Stomach (tissue), 9 donors: Measurements from ENCODE around the gene OSBPL1A. TPM values are rescaled to one million over a fixed set of nuclear protein-coding genes. Genes with fewer than 3 reads are reported as not detected.

Experiments used
- DNase-seq, 2 donors: peaks; one replicate each; pipeline versions ENCODE4 v3.0.0 to v3.0.0-alpha.2; 2013 to 2019
- H3K27ac ChIP-seq, 5 donors: fragments of 200-600 bp in 4 of 5; sonication (generic) in 4 of 5; one replicate each; pipeline ENCODE4 v1.5.1; 2013 to 2019; ENCODE audit warnings: mild to moderate bottlenecking in 1 of 5, moderate library complexity in 1 of 5
- H3K27me3 ChIP-seq, 3 donors: fragments of 200-600 bp; sonication (generic); one replicate each; pipeline ENCODE4 v1.5.1; 2017 to 2019; ENCODE audit warnings: mixed run types in 1 of 3
- H3K36me3 ChIP-seq, 4 donors: fragments of 200-600 bp; sonication (generic); 1 replicate in 3 of 4; 2 replicates in 1 of 4; pipeline ENCODE4 v1.5.1; 2016 to 2019
- H3K4me1 ChIP-seq, 4 donors: fragments of 200-600 bp; sonication (generic); one replicate each; pipeline ENCODE4 v1.5.1; 2016 to 2019
- H3K4me3 ChIP-seq, 4 donors: fragments of 200-600 bp; sonication (generic) in 3 of 4; one replicate each; pipeline ENCODE4 v1.5.1; 2016 to 2019; ENCODE audit warnings: mild to moderate bottlenecking in 1 of 4
- H3K9me3 ChIP-seq, 4 donors: fragments of 200-600 bp; sonication (generic); one replicate each; pipeline ENCODE4 v1.5.1; 2016 to 2019
- EP300 ChIP-seq: sonication (generic); formaldehyde crosslinking; IDR thresholded peaks from one replicate; pipeline ENCODE4 v1.6.1; 2017; ENCODE audit warnings: antibody characterized with exemption
- POLR2A ChIP-seq, 4 donors: fragments of 450-650 bp; IDR thresholded peaks; one replicate each; pipeline ENCODE4 v1.6.1; 2016; ENCODE audit warnings: antibody characterized with exemption in 4 of 4, control low read depth in 2 of 4, mild to moderate bottlenecking in 1 of 4, moderate library complexity in 1 of 4
- POLR2AphosphoS5 ChIP-seq, 3 donors: sonication (generic); formaldehyde crosslinking; IDR thresholded peaks; one replicate each; pipeline ENCODE4 v1.6.1; 2016; ENCODE audit warnings: antibody characterized with exemption in 3 of 3
- WGBS, 5 donors: extraction: QIAGEN DNeasy Blood & Tissue Kit in 3 of 5; methylation state at CpG; one replicate each; pipeline versions ENCODE4 v1.1.5 to v1.1.7; 2013 to 2018; 5-methylcytosine and 5-hydroxymethylcytosine counted together
- intact Hi-C: fragments of 100-400 bp; cut with DNase I; formaldehyde crosslinking; loops from one replicate; pipeline ENCODE4 v1.15.1; 2023; ENCODE audit warnings: low total_unique reads
- polyA plus RNA-seq, 3 donors: library from polyadenylated mRNA; stranded (reverse); fragments of 200-250 nt; gene quantifications; one replicate each; pipeline ENCODE4 v1.2.3, GENCODE V29; 2013
- total RNA-seq, 5 donors: library from RNA; depleted of rRNA; stranded (reverse); fragments of >200 nt; gene quantifications; one replicate each; pipeline versions ENCODE4 v1.1.0 to v1.2.3, GENCODE V29; 2014 to 2016
- TF ChIP-seq, protein P1 (sequence below), 7 experiments: fragments of 450-650 bp in 4 of 7; fragments of 200-600 bp in 3 of 7; sonication (generic) in 3 of 7; IDR thresholded peaks; one replicate each; pipeline ENCODE4 v1.5.1; 2016 to 2019; ENCODE audit warnings: antibody characterized with exemption in 7 of 7, control low read depth in 2 of 7, mild to moderate bottlenecking in 1 of 7
- donor health status: healthy with polysubstance abuse.
- donor health status: Bipolar disorder and iron deficiency.
- donor health status: healthy.

Gene OSBPL1A
- total and polyA plus RNA-seq, 8 donors, result 13.6 to 129 (median 38.8) TPM

GRCh38 chr18:24368749-24369148, 28.9 kb downstream of the OSBPL1A start:
- Histone ChIP-seq H3K9me3 (no peaks in the 10 kb centered on the region), H3K4me1 (no peaks in the 10 kb centered on the region), H3K36me3 (peaks cover 0 to 27% (median 17%) of the 10 kb centered on the region in 4 donors), H3K27ac (no peak overlapping the region), H3K27me3 (no peaks in the 10 kb centered on the region), H3K4me3 (no peak overlapping the region)
- intact Hi-C loops, result no loop called here
- 76 to 83% (median 80%) methylated on average over 3 of the region's 3 CpGs for WGBS, 5 donors
- no peak for DNase-seq
- TF ChIP-seq EP300 (no peak), POLR2AphosphoS5 (IDR thresholded peaks at IDR 0.05) (no peak), POLR2A (IDR thresholded peaks at IDR 0.05) (no peak)
- TF ChIP-seq, protein P1, sequence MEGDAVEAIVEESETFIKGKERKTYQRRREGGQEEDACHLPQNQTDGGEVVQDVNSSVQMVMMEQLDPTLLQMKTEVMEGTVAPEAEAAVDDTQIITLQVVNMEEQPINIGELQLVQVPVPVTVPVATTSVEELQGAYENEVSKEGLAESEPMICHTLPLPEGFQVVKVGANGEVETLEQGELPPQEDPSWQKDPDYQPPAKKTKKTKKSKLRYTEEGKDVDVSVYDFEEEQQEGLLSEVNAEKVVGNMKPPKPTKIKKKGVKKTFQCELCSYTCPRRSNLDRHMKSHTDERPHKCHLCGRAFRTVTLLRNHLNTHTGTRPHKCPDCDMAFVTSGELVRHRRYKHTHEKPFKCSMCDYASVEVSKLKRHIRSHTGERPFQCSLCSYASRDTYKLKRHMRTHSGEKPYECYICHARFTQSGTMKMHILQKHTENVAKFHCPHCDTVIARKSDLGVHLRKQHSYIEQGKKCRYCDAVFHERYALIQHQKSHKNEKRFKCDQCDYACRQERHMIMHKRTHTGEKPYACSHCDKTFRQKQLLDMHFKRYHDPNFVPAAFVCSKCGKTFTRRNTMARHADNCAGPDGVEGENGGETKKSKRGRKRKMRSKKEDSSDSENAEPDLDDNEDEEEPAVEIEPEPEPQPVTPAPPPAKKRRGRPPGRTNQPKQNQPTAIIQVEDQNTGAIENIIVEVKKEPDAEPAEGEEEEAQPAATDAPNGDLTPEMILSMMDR (IDR thresholded peaks at IDR 0.05), result no peak

DNA sequence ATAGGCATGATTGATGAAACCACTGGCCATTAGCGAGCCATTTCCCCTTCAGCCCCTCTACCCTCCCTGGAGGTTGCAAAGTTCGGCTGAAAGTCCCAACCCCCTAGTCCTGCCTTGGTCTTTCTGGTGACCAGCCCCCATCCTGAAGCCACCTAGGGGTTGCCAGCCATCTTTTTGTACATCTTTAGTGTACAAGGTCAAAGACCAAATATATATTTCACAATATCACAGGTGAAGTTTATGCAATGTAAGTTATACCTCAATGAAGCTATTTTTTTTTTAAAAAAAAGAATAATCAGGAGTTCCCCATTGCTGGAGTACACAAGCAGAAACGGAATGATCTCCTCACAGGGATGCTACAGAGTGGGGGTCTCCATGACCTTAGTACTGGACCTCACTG, 31.3 kb downstream of the OSBPL1A start:
- intact Hi-C loops, result no loop called here
- H3K9me3 ChIP-seq, result no peaks in the 10 kb centered on the region
- peaks cover 0 to 19% (median 17%) of the 10 kb centered on the region in 4 donors for H3K36me3 ChIP-seq
- H3K4me3 ChIP-seq, result no peak overlapping the region
- no peak overlapping the region for H3K27ac ChIP-seq
- no peak for DNase-seq
- H3K27me3 ChIP-seq, result no peaks in the 10 kb centered on the region
- TF ChIP-seq POLR2AphosphoS5 (IDR thresholded peaks at IDR 0.05), result no peak
- TF ChIP-seq, protein P1 (IDR thresholded peaks at IDR 0.05), result no peak
- no peak for TF ChIP-seq POLR2A (IDR thresholded peaks at IDR 0.05)
- H3K4me1 ChIP-seq, result no peaks in the 10 kb centered on the region
- 84 to 94% (median 94%) methylated on average over 3 of the region's 3 CpGs for WGBS, 5 donors

DNA sequence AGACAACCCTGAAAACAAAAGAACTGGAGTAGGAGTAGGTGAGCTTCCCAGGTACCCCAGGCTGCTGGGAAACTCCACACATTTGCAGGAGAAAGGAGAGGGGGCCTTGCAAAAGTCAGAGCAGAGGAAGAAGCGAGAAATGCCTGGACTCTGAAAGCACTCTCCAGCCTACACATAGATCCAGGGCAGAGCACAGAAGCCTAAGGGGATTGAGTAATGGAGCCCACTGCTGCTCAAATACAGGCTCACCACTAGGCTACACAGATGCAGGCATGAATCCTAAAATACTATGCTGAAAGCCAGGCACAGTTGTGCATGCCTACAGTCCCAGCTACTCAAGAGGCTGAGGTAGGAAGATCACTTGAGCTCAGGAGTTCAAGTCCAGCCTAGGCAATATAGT, 33.4 kb downstream of the OSBPL1A start:
- Histone ChIP-seq H3K4me3 (no peak overlapping the region), H3K27me3 (no peaks in the 10 kb centered on the region), H3K36me3 (peaks cover 0 to 19% (median 17%) of the 10 kb centered on the region in 4 donors), H3K27ac (no peak overlapping the region), H3K9me3 (no peaks in the 10 kb centered on the region), H3K4me1 (peaks cover 0 to 6% (median 3%) of the 10 kb centered on the region in 4 donors)
- DNase-seq, result no peak
- no peak for TF ChIP-seq EP300
- TF ChIP-seq, protein P1 (IDR thresholded peaks at IDR 0.05), result no peak
- TF ChIP-seq POLR2A (IDR thresholded peaks at IDR 0.05), result no peak
- TF ChIP-seq POLR2AphosphoS5 (IDR thresholded peaks at IDR 0.05), result no peak
- intact Hi-C loops, result no loop called here
- WGBS, 5 donors, result 94 to 100% (median 100%) methylated on average over 1 of the region's 1 CpG

DNA sequence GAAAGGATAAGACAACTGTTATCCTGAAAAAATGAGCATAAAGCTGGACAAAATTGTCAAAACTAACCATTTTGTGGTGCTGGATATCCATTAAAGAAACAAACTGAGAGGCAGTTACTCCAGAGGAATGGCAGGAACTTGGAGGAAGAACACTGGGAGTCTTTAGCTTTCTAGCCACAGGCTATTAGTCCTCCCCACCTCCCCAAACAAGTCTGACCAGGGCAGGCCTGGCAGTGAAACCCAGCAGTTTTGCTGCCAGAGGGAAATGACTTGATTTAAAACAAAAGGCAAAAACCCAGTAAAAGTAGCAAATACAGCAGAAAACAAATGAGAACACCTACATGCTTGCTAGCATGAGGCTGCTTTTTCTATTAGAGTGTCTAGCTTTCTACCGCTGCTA, 34.9 kb downstream of the OSBPL1A start:
- H3K27ac ChIP-seq, result no peak overlapping the region
- 85 to 97% (median 89%) methylated on average over 1 of the region's 1 CpG for WGBS, 5 donors
- intact Hi-C loops, result no loop called here
- H3K36me3 ChIP-seq, result peaks cover 0 to 19% (median 10%) of the 10 kb centered on the region in 4 donors
- H3K4me3 ChIP-seq, result no peak overlapping the region
- peaks cover 0 to 6% (median 3%) of the 10 kb centered on the region in 4 donors for H3K4me1 ChIP-seq
- no peaks in the 10 kb centered on the region for H3K27me3 ChIP-seq
- DNase-seq, result no peak
- TF ChIP-seq, protein P1 (IDR thresholded peaks at IDR 0.05), result no peak
- no peak for TF ChIP-seq POLR2AphosphoS5 (IDR thresholded peaks at IDR 0.05)
- TF ChIP-seq POLR2A (IDR thresholded peaks at IDR 0.05), result no peak
- no peak for TF ChIP-seq EP300
- no peaks in the 10 kb centered on the region for H3K9me3 ChIP-seq
